NOMO-1 treated with dmso at 0.1 percent for 144 hours (cell line): ENCODE data around the gene PDE1C.
A peak's percentile ranks its signal among the peaks of the same experiment; 100 is the strongest.

Source experiments
- DNase-seq: peaks from one replicate; lab custom pipeline; 2025; ENCODE audit not compliant: unreplicated experiment; lab: John Stamatoyannopoulos, UW

PDE1C gene

GRCh38 chr7:31855530-31855929, 214.7 kb downstream of the PDE1C start:
- DNase-seq = no peak

GRCh38 chr7:31853380-31853779, 216.8 kb downstream of the PDE1C start:
- no peak for DNase-seq

- DNase-seq = no peak
These were observed 217.7 kb downstream of the PDE1C start for GRCh38 chr7:31852462-31852861.

- no peak for DNase-seq
These were observed 219.1 kb downstream of the PDE1C start for GRCh38 chr7:31851119-31851518.

GRCh38 chr7:31850601-31851000, 219.6 kb downstream of the PDE1C start:
- DNase-seq = no peak

GRCh38 chr7:31850066-31850465, 220.1 kb downstream of the PDE1C start:
- DNase-seq = no peak

- no peak for DNase-seq
These were observed 234.7 kb downstream of the PDE1C start for GRCh38 chr7:31835471-31835870.

- peak; percentile 38 for DNase-seq
These were observed 236.6 kb downstream of the PDE1C start for GRCh38 chr7:31833625-31834024.

- DNase-seq = no peak
These were observed 241.7 kb downstream of the PDE1C start for GRCh38 chr7:31828520-31828919.

GRCh38 chr7:31825576-31825975, 244.6 kb downstream of the PDE1C start:
- DNase-seq = no peak

GRCh38 chr7:31819031-31819430, 251.2 kb downstream of the PDE1C start:
- no peak for DNase-seq

GRCh38 chr7:31816810-31817209, 253.4 kb downstream of the PDE1C start:
- DNase-seq = no peak

- DNase-seq = no peak
These were observed 254.4 kb downstream of the PDE1C start for GRCh38 chr7:31815796-31816195.

GRCh38 chr7:31814187-31814586, 256.0 kb downstream of the PDE1C start:
- DNase-seq = no peak

GRCh38 chr7:31811650-31812461, 258.4 kb downstream of the PDE1C start:
- DNase-seq = peak; percentile 91

GRCh38 chr7:31805209-31805818, 264.9 kb downstream of the PDE1C start:
- DNase-seq = no peak

- DNase-seq = no peak
These were observed 273.8 kb downstream of the PDE1C start for GRCh38 chr7:31796375-31796774.

GRCh38 chr7:31794851-31795344, 275.3 kb downstream of the PDE1C start:
- DNase-seq = no peak

- DNase-seq = no peak
These were observed 278.3 kb downstream of the PDE1C start for GRCh38 chr7:31791881-31792280.

GRCh38 chr7:31788883-31789680, 281.1 kb downstream of the PDE1C start:
- DNase-seq = no peak

GRCh38 chr7:31788445-31788844, 281.8 kb downstream of the PDE1C start:
- DNase-seq = no peak

GRCh38 chr7:31786326-31786725, 283.9 kb downstream of the PDE1C start:
- DNase-seq = no peak
